Ovary (tissue), 3 donors: ENCODE data around the gene IQCK.

Source experiments
- CTCF ChIP-seq, 3 donors: fragments of 450-650 bp in 2 of 3; fragments of 200-600 bp in 1 of 3; IDR thresholded peaks; one replicate each; pipeline versions ENCODE4 v1.5.1 to v1.8.0; 2016 to 2022; ENCODE audit warnings: antibody characterized with exemption in 3 of 3, mild to moderate bottlenecking in 1 of 3
- EP300 ChIP-seq: sonication (generic); formaldehyde crosslinking; IDR thresholded peaks from one replicate; pipeline ENCODE4 v1.6.1; 2017; ENCODE audit warnings: antibody characterized with exemption
- POLR2A ChIP-seq: fragments of 450-650 bp; IDR thresholded peaks from one replicate; pipeline ENCODE4 v1.6.1; 2017; ENCODE audit warnings: antibody characterized with exemption, mild to moderate bottlenecking, moderate library complexity
- donor health status: DM: no; HTN: no; CAD: no.

GRCh38 chr16:19712418-19713058 lies 5.5 kb upstream of the IQCK start:
- no peak for TF ChIP-seq EP300
- no peak for TF ChIP-seq CTCF (IDR thresholded peaks at IDR 0.05)
- no peak for TF ChIP-seq POLR2A
